Chondrocyte (in vitro differentiated cells): Measurements from ENCODE around the gene TMEFF1. TPM values are rescaled to one million over a fixed set of nuclear protein-coding genes. Genes with fewer than 3 reads are reported as not detected.
A peak's percentile ranks its signal among the peaks of the same experiment; 100 is the strongest.

Source experiments
- DNase-seq: peaks from one replicate; pipeline ENCODE4 v3.0.0; 2021; ENCODE audit warnings: mixed read lengths, low spot score
- H3K27ac Mint-ChIP-seq: one replicate; pipeline ENCODE4 v1.8.0; 2021; ENCODE audit warnings: mild to moderate bottlenecking, moderate library complexity, mixed read lengths; ENCODE audit not compliant: unreplicated experiment
- H3K27me3 Mint-ChIP-seq: 2 replicates; pipeline ENCODE4 v1.8.0; 2021; ENCODE audit warnings: low read depth, mixed read lengths
- H3K36me3 Mint-ChIP-seq: 2 replicates; pipeline ENCODE4 v1.8.0; 2021; ENCODE audit warnings: low read depth, mixed read lengths
- H3K4me1 Mint-ChIP-seq: 2 replicates; pipeline ENCODE4 v1.8.0; 2021; ENCODE audit warnings: low read depth, mild to moderate bottlenecking, mixed read lengths
- H3K4me3 Mint-ChIP-seq: one replicate; pipeline ENCODE4 v1.8.0; 2021; ENCODE audit warnings: mild to moderate bottlenecking, moderate library complexity, mixed read lengths; ENCODE audit not compliant: unreplicated experiment
- H3K9me3 Mint-ChIP-seq: 2 replicates; pipeline ENCODE4 v1.8.0; 2021; ENCODE audit warnings: low read depth, mixed read lengths
- CTCF ChIP-seq: fragments of 200-600 bp; sonication (generic); IDR thresholded peaks from 2 replicates; pipeline ENCODE4 v1.5.0; 2021; ENCODE audit warnings: antibody characterized with exemption, mild to moderate bottlenecking, moderate library complexity
- long read RNA-seq: library from polyadenylated mRNA; stranded (forward); transcript quantifications from one replicate; pipeline ENCODE4 v2.0.0, GENCODE V29; 2021
- total RNA-seq: library from RNA; stranded (reverse); gene quantifications from 3 replicates; pipeline ENCODE4 v1.2.1, GENCODE V29; 2021

Gene TMEFF1
- total RNA-seq, result 1.3 to 3.1 TPM (median 3.0 TPM) in 3 replicates
- long read RNA-seq, transcript TMEFF1-201 (10 exons, 2,611 nt), result major isoform, 8 of 8 reads
- long read RNA-seq, partial matches to known transcripts, result 0 of 8 reads
- long read RNA-seq, other reads (novel, unspliced or antisense), result 0 of 8 reads

DNA sequence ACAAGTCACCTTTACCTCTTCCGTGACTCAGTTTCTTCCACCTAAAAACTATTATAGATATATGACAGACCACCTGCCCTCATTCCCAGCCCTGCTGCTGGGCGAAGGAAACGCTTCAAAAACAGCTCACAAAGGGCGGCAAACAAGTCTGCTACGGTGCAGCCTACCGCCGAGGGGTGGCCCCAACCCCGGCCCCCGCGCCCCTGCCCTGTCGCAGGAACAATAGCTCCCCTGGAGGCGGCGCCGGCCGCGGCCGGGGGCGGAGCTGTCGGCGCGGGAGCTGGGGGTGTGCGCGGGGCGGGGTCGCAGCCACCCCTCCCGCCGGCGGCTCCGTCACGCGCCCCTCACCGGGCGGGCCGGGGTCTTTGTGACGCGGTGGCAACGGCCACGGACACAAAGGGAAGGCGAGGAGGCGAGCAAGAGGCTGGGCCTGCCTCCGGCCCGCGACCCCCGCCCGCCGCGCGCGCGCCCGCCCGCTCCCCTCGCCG is at the start of gene TMEFF1:
TMEFF1 (plus strand) TSS at position 362 of the 488 bp plus-strand sequence. CDS start 396 bp downstream, outside the sequence.
- no peak for DNase-seq
- Mint-ChIP-seq H3K27ac (no peak within 1 kb of the TSS), H3K27me3 (no peaks in the 10 kb centered on the region), H3K36me3 (peaks cover 2% of the 10 kb centered on the region), H3K4me1 (peaks cover 6% of the 10 kb centered on the region), H3K4me3 (peak within 1 kb of the TSS; percentile 75), H3K9me3 (no peaks in the 10 kb centered on the region)
- peak; percentile 64 for TF ChIP-seq CTCF

- peaks cover 4% of the 10 kb centered on the region for H3K36me3 Mint-ChIP-seq
- no peak for TF ChIP-seq CTCF
- H3K27me3 Mint-ChIP-seq, result no peaks in the 10 kb centered on the region
- no peaks in the 10 kb centered on the region for H3K9me3 Mint-ChIP-seq
- H3K4me3 Mint-ChIP-seq, result peak overlapping the region; percentile 82
- H3K4me1 Mint-ChIP-seq, result peaks cover 44% of the 10 kb centered on the region
- peak overlapping the region; percentile 99 for H3K27ac Mint-ChIP-seq
- no peak for DNase-seq
Measured at GRCh38 chr9:100425758-100426157, 47.2 kb upstream of the TMEFF1 start.

- H3K4me1 Mint-ChIP-seq, result peaks cover 45% of the 10 kb centered on the region
- DNase-seq, result no peak
- TF ChIP-seq CTCF, result no peak
Measured at GRCh38 chr9:100426189-100426529, 46.8 kb upstream of the TMEFF1 start.

DNA sequence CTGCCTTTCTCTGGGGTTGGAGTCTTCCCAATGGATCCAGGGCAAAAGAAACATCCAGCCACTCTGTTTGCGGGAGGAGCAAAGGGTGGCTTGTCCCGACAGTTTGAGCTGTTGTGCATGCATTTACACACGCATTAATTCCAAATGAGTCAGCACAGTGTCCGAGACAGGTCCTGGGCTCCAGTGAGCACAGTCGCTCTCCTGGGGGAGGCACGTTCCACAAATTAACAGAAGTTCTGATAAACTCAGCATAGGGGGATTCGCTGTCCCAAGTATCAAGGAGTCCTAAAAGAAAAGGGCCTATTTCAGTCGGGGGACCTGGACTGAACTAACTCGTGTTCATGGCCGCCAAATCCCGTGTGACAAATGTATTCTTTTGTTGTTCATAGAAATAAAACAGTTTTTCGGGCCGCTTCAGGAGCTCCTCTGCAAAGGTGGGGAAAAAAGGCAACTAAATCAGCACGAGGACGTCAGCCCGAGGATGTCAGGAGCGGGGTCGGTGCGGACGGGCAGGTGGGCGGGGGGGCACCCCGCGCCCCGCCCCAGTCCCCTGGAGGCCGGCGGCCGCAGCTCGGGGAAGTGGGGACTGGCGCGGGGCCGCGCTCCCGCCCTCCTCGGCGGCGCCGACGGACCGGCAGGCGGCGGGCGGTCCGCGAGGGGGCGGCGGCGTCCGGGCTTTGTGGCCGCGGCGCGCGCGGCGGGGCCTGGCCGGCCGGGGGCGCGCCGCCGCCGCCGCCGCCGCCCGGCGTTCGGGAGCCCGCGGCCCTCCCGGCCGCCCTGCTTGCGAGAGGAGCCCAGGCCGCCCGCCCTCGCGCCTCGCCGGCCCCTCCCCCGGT is 46.2 kb upstream of the TMEFF1 start, which contains the start of gene MSANTD3:
MSANTD3 (plus strand) TSS at position 614 of the 836 bp plus-strand sequence. CDS start 14,796 bp downstream, outside the sequence.
- Mint-ChIP-seq H3K27me3 (no peaks in the 10 kb centered on the region), H3K36me3 (peaks cover 6% of the 10 kb centered on the region), H3K4me1 (peaks cover 48% of the 10 kb centered on the region), H3K9me3 (no peaks in the 10 kb centered on the region), H3K4me3 (peak within 1 kb of the TSS; percentile 82), H3K27ac (peak within 1 kb of the TSS; percentile 99)
- DNase-seq, result no peak
- peak; percentile 40 for TF ChIP-seq CTCF

More at GRCh38 chr9:100426189-100426529, 46.8 kb upstream of the TMEFF1 start:
- no peaks in the 10 kb centered on the region for H3K9me3 Mint-ChIP-seq
- peaks cover 4% of the 10 kb centered on the region for H3K36me3 Mint-ChIP-seq
- peak overlapping the region; percentile 82 for H3K4me3 Mint-ChIP-seq
- H3K27me3 Mint-ChIP-seq, result no peaks in the 10 kb centered on the region
- H3K27ac Mint-ChIP-seq, result peak overlapping the region; percentile 99
